GM23338 (cell line): ENCODE results near the gene EFCAB8. TPM values are rescaled to one million over a fixed set of nuclear protein-coding genes. Genes with fewer than 3 reads are reported as not detected.

Experiments used
- ATAC-seq: fragments of 200-7000 bp; cut with Tn5 transposase; 3 replicates; pipeline ENCODE4 v1.9.1; 2020
- DNase-seq: peaks from one replicate; pipeline ENCODE4 v3.0.0-alpha.2; 2015; ENCODE audit warnings: low spot score
- H2AFZ ChIP-seq: fragments of 200-600 bp; sonication (generic); 2 replicates; pipeline ENCODE4 v1.8.0; 2016; ENCODE audit warnings: antibody characterized with exemption, mild to moderate bottlenecking, moderate library complexity
- H3F3A ChIP-seq: fragments of 200-600 bp; sonication (generic); replicated peaks from 2 replicates; pipeline ENCODE4 v1.8.0; 2017; ENCODE audit warnings: antibody characterized with exemption, mixed run types, low read depth
- H3K27ac ChIP-seq: fragments of 200-600 bp; sonication (generic); 2 replicates; pipeline ENCODE4 v1.6.1; 2016; ENCODE audit warnings: low read depth
- H3K27me3 ChIP-seq: fragments of 200-600 bp; sonication (generic); 2 replicates; pipeline ENCODE4 v1.8.0; 2016; ENCODE audit warnings: mild to moderate bottlenecking, mixed run types, moderate library complexity; ENCODE audit not compliant: insufficient read depth
- H3K36me3 ChIP-seq: fragments of 200-600 bp; sonication (generic); 2 replicates; pipeline ENCODE4 v1.8.0; 2016; ENCODE audit warnings: mild to moderate bottlenecking; ENCODE audit not compliant: insufficient read depth
- H3K4me1 ChIP-seq: fragments of 200-600 bp; sonication (generic); 2 replicates; pipeline ENCODE4 v1.8.0; 2016; ENCODE audit warnings: mild to moderate bottlenecking, moderate library complexity; ENCODE audit not compliant: insufficient read depth
- H3K4me2 ChIP-seq: fragments of 200-600 bp; sonication (generic); 2 replicates; pipeline ENCODE4 v1.7.1; 2017; ENCODE audit warnings: mixed run types
- H3K4me3 ChIP-seq: fragments of 200-600 bp; sonication (generic); 2 replicates; pipeline ENCODE4 v1.6.1; 2016; ENCODE audit warnings: mixed run types
- H3K79me2 ChIP-seq: fragments of 200-600 bp; sonication (generic); replicated peaks from 2 replicates; pipeline ENCODE4 v1.8.0; 2017; ENCODE audit warnings: mild to moderate bottlenecking; ENCODE audit not compliant: insufficient read depth
- H3K9me2 ChIP-seq: fragments of 200-600 bp; sonication (generic); 2 replicates; pipeline ENCODE4 v1.8.0; 2017; ENCODE audit not compliant: insufficient read depth
- H4K20me1 ChIP-seq: fragments of 200-600 bp; sonication (generic); replicated peaks from 2 replicates; pipeline ENCODE4 v1.8.0; 2017; ENCODE audit warnings: mild to moderate bottlenecking; ENCODE audit not compliant: insufficient read depth
- H3K27ac Mint-ChIP-seq: 2 replicates; pipeline ENCODE4 v1.8.0; 2020; ENCODE audit warnings: inconsistent platforms, mild to moderate bottlenecking, moderate library complexity, mixed read lengths
- H3K27me3 Mint-ChIP-seq: 3 replicates; pipeline ENCODE4 v1.8.0; 2022; ENCODE audit warnings: low read depth, mild to moderate bottlenecking, moderate library complexity, mixed read lengths, inconsistent platforms; ENCODE audit not compliant: insufficient read depth, poor library complexity
- H3K36me3 Mint-ChIP-seq: 3 replicates; pipeline ENCODE4 v1.8.0; 2021; ENCODE audit warnings: low read depth, mild to moderate bottlenecking, inconsistent platforms, moderate library complexity, mixed read lengths
- H3K4me1 Mint-ChIP-seq: 3 replicates; pipeline ENCODE4 v1.8.0; 2020; ENCODE audit warnings: mild to moderate bottlenecking, inconsistent platforms, mixed read lengths
- H3K4me3 Mint-ChIP-seq: 3 replicates; pipeline ENCODE4 v1.8.0; 2021; ENCODE audit warnings: moderate library complexity, mild to moderate bottlenecking, inconsistent platforms, mixed read lengths
- H3K9me3 Mint-ChIP-seq: 3 replicates; pipeline ENCODE4 v1.8.0; 2020; ENCODE audit warnings: moderate library complexity, mild to moderate bottlenecking, inconsistent platforms, mixed read lengths
- EZH2phosphoT487 ChIP-seq: fragments of 200-600 bp; sonication (generic); IDR thresholded peaks from one replicate; pipeline ENCODE4 v1.8.1; 2018; ENCODE audit warnings: antibody characterized with exemption; ENCODE audit not compliant: unreplicated experiment
- NANOG ChIP-seq: IDR thresholded peaks from 2 replicates; pipeline ENCODE4 v1.6.1; 2016; ENCODE audit warnings: antibody characterized with exemption, borderline replicate concordance
- ZNF114 ChIP-seq: fragments of 250-450 bp; sonication (Bioruptor Pico); IDR thresholded peaks from 2 replicates; pipeline ENCODE4 v1.5.0; 2020; ENCODE audit warnings: mild to moderate bottlenecking, moderate library complexity
- ZNF331 ChIP-seq: fragments of 250-450 bp; sonication (Bioruptor Pico); IDR thresholded peaks from 2 replicates; pipeline ENCODE4 v1.5.0; 2020; ENCODE audit warnings: low read depth, mild to moderate bottlenecking, moderate library complexity
- polyA plus RNA-seq: library from polyadenylated mRNA; unstranded; fragments of >200 nt; fragmentation: Nextera tagmentation; extraction: Ambion mirVana; gene quantifications from 2 replicates; pipeline ENCODE4 v1.2.1, GENCODE V29; 2016
- total RNA-seq: library from RNA; depleted of rRNA; stranded (reverse); fragments of >200 nt; shearing (Covaris generic); gene quantifications from 2 replicates; pipeline ENCODE4 v1.2.3, GENCODE V29; 2014
- TF ChIP-seq, protein P1 (sequence below): IDR thresholded peaks from one replicate; pipeline ENCODE4 v1.6.1; 2018; ENCODE audit warnings: antibody characterized with exemption; ENCODE audit not compliant: unreplicated experiment
- TF ChIP-seq, protein P2 (sequence below), 2 experiments: fragments of 200-600 bp in 1 of 2; sonication (generic) in 1 of 2; conservative IDR thresholded peaks; 2 replicates each; pipeline versions ENCODE4 v1.5.1 to v1.6.1; 2016 to 2017; ENCODE audit warnings: antibody characterized with exemption in 2 of 2, low read depth in 2 of 2, mild to moderate bottlenecking in 2 of 2, moderate library complexity in 1 of 2
- TF ChIP-seq, protein P3 (sequence below): fragments of 250-450 bp; sonication (Bioruptor Pico); IDR thresholded peaks from 2 replicates; pipeline ENCODE4 v1.5.0; 2020; ENCODE audit warnings: mild to moderate bottlenecking, moderate library complexity

The EFCAB8 gene
- total and polyA plus RNA-seq, 2 experiments from 2014 or later = 0.35 TPM; not detected in 1

DNA sequence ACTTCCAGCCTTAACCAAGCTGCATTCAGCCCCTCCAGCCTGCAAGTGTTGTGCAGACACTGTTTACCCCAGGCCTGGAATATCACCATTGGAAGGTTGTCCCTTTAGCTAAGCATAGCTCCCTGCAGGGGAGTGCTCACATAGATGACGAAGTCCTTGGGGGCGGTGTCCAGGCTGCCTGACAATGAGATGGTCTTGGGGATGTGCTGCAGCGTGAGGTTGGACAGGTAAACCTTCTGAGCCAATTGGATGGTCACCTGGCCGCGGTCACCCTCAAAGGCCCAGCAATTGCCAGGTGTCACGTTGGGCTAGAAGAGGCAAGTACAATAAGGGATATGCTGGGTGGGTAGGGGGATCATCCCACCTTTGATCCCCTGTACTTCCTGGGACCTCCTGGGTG lies 126.9 kb downstream of the EFCAB8 start:
- Mint-ChIP-seq H3K36me3 (no peaks in the 10 kb centered on the region), H3K27ac (no peak overlapping the region), H3K4me1 (no peaks in the 10 kb centered on the region; the same call in 2 of the 3 replicates), H3K4me3 (no peak overlapping the region), H3K9me3 (no peaks in the 10 kb centered on the region), H3K27me3 (peaks cover 12% of the 10 kb centered on the region)
- Histone ChIP-seq H3K79me2 (no peaks in the 10 kb centered on the region), H3K4me2 (no peak overlapping the region), H4K20me1 (no peaks in the 10 kb centered on the region), H3K27me3 (no peaks in the 10 kb centered on the region), H2AFZ (no peak overlapping the region), H3F3A (no peaks in the 10 kb centered on the region), H3K9me2 (no peaks in the 10 kb centered on the region), H3K4me3 (no peak overlapping the region), H3K4me1 (no peaks in the 10 kb centered on the region), H3K27ac (no peak overlapping the region), H3K36me3 (no peaks in the 10 kb centered on the region)
- ATAC-seq (no peak), DNase-seq (no peak)
- TF ChIP-seq EZH2phosphoT487 (no peak), ZNF114 (CRISPR knock-in tag) (no peak), ZNF331 (CRISPR knock-in tag) (no peak), NANOG (no peak)
- TF ChIP-seq, protein P1, sequence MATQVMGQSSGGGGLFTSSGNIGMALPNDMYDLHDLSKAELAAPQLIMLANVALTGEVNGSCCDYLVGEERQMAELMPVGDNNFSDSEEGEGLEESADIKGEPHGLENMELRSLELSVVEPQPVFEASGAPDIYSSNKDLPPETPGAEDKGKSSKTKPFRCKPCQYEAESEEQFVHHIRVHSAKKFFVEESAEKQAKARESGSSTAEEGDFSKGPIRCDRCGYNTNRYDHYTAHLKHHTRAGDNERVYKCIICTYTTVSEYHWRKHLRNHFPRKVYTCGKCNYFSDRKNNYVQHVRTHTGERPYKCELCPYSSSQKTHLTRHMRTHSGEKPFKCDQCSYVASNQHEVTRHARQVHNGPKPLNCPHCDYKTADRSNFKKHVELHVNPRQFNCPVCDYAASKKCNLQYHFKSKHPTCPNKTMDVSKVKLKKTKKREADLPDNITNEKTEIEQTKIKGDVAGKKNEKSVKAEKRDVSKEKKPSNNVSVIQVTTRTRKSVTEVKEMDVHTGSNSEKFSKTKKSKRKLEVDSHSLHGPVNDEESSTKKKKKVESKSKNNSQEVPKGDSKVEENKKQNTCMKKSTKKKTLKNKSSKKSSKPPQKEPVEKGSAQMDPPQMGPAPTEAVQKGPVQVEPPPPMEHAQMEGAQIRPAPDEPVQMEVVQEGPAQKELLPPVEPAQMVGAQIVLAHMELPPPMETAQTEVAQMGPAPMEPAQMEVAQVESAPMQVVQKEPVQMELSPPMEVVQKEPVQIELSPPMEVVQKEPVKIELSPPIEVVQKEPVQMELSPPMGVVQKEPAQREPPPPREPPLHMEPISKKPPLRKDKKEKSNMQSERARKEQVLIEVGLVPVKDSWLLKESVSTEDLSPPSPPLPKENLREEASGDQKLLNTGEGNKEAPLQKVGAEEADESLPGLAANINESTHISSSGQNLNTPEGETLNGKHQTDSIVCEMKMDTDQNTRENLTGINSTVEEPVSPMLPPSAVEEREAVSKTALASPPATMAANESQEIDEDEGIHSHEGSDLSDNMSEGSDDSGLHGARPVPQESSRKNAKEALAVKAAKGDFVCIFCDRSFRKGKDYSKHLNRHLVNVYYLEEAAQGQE = no peak
- TF ChIP-seq, protein P2, sequence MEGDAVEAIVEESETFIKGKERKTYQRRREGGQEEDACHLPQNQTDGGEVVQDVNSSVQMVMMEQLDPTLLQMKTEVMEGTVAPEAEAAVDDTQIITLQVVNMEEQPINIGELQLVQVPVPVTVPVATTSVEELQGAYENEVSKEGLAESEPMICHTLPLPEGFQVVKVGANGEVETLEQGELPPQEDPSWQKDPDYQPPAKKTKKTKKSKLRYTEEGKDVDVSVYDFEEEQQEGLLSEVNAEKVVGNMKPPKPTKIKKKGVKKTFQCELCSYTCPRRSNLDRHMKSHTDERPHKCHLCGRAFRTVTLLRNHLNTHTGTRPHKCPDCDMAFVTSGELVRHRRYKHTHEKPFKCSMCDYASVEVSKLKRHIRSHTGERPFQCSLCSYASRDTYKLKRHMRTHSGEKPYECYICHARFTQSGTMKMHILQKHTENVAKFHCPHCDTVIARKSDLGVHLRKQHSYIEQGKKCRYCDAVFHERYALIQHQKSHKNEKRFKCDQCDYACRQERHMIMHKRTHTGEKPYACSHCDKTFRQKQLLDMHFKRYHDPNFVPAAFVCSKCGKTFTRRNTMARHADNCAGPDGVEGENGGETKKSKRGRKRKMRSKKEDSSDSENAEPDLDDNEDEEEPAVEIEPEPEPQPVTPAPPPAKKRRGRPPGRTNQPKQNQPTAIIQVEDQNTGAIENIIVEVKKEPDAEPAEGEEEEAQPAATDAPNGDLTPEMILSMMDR (conservative IDR thresholded peaks at IDR 0.05; ENCODE audit: low read depth in 2 of 2) = no peak

DNA sequence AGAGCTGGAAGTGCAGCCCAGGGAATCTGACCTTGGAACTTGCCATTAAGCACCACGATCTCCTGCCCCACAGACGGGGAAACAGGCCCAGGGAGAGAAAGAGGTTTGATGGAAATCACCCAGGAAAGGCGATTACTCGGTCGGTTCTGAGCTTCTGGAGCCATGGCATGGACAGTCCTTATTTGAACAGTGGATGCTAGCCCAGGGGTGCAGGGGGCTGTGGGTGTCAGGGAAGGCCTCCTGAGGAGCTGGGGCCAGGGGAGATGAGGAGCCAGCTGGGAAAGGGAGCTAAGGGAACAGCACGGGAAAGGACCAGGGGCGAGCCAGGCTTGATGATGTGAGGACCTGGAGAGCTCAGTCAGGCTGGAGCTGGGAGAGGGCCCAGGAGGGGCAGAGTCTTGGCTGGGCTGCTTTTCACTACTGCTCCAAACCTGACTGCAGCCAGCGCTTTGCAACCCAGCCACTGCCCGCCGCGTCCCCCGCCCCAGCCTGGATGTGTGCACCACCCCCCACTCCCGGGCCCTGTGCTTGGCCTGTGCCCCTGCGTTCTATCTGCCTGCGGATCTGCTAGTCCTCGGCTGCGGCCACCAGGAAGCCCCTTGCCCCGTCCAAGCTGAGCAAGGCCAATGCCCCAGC lies 127.7 kb downstream of the EFCAB8 start:
- no peaks in the 10 kb centered on the region for H3F3A ChIP-seq
- H3K27ac ChIP-seq = no peak overlapping the region
- no peaks in the 10 kb centered on the region for H3K9me3 Mint-ChIP-seq
- no peaks in the 10 kb centered on the region for H3K36me3 Mint-ChIP-seq
- no peak for DNase-seq
- H3K4me1 ChIP-seq = no peaks in the 10 kb centered on the region
- H3K4me2 ChIP-seq = no peak overlapping the region
- H4K20me1 ChIP-seq = no peaks in the 10 kb centered on the region
- H3K36me3 ChIP-seq = no peaks in the 10 kb centered on the region
- no peaks in the 10 kb centered on the region for H3K9me2 ChIP-seq
- H3K27ac Mint-ChIP-seq = no peak overlapping the region
- H3K27me3 ChIP-seq = no peaks in the 10 kb centered on the region
- no peak overlapping the region for H3K4me3 Mint-ChIP-seq
- no peak; the same call in 2 of the 3 replicates for ATAC-seq
- no peaks in the 10 kb centered on the region; the same call in 2 of the 3 replicates for H3K4me1 Mint-ChIP-seq
- no peak overlapping the region; the same call in 1 of the 2 replicates for H2AFZ ChIP-seq
- H3K27me3 Mint-ChIP-seq = peaks cover 6% of the 10 kb centered on the region
- H3K79me2 ChIP-seq = no peaks in the 10 kb centered on the region
- no peak overlapping the region for H3K4me3 ChIP-seq
- TF ChIP-seq, protein P3, sequence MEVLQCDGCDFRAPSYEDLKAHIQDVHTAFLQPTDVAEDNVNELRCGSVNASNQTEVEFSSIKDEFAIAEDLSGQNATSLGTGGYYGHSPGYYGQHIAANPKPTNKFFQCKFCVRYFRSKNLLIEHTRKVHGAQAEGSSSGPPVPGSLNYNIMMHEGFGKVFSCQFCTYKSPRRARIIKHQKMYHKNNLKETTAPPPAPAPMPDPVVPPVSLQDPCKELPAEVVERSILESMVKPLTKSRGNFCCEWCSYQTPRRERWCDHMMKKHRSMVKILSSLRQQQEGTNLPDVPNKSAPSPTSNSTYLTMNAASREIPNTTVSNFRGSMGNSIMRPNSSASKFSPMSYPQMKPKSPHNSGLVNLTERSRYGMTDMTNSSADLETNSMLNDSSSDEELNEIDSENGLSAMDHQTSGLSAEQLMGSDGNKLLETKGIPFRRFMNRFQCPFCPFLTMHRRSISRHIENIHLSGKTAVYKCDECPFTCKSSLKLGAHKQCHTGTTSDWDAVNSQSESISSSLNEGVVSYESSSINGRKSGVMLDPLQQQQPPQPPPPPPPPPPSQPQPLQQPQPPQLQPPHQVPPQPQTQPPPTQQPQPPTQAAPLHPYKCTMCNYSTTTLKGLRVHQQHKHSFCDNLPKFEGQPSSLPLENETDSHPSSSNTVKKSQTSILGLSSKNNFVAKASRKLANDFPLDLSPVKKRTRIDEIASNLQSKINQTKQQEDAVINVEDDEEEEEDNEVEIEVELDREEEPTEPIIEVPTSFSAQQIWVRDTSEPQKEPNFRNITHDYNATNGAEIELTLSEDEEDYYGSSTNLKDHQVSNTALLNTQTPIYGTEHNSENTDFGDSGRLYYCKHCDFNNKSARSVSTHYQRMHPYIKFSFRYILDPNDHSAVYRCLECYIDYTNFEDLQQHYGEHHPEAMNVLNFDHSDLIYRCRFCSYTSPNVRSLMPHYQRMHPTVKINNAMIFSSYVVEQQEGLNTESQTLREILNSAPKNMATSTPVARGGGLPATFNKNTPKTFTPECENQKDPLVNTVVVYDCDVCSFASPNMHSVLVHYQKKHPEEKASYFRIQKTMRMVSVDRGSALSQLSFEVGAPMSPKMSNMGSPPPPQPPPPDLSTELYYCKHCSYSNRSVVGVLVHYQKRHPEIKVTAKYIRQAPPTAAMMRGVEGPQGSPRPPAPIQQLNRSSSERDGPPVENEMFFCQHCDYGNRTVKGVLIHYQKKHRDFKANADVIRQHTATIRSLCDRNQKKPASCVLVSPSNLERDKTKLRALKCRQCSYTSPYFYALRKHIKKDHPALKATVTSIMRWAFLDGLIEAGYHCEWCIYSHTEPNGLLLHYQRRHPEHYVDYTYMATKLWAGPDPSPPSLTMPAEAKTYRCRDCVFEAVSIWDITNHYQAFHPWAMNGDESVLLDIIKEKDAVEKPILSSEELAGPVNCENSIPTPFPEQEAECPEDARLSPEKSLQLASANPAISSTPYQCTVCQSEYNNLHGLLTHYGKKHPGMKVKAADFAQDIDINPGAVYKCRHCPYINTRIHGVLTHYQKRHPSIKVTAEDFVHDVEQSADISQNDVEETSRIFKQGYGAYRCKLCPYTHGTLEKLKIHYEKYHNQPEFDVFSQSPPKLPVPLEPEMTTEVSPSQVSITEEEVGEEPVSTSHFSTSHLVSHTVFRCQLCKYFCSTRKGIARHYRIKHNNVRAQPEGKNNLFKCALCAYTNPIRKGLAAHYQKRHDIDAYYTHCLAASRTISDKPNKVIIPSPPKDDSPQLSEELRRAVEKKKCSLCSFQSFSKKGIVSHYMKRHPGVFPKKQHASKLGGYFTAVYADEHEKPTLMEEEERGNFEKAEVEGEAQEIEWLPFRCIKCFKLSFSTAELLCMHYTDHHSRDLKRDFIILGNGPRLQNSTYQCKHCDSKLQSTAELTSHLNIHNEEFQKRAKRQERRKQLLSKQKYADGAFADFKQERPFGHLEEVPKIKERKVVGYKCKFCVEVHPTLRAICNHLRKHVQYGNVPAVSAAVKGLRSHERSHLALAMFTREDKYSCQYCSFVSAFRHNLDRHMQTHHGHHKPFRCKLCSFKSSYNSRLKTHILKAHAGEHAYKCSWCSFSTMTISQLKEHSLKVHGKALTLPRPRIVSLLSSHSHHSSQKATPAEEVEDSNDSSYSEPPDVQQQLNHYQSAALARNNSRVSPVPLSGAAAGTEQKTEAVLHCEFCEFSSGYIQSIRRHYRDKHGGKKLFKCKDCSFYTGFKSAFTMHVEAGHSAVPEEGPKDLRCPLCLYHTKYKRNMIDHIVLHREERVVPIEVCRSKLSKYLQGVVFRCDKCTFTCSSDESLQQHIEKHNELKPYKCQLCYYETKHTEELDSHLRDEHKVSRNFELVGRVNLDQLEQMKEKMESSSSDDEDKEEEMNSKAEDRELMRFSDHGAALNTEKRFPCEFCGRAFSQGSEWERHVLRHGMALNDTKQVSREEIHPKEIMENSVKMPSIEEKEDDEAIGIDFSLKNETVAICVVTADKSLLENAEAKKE (CRISPR knock-in tag) = no peak
